Retina (tissue), 1 donor: ENCODE results near the gene ESRRB.
"Not testable (repeated sequence)": the region's sequence is repeated elsewhere in the genome, so short reads cannot be mapped to it uniquely, and the experiment has no call there.

Experiments
- DNase-seq: peaks from one replicate; pipeline ENCODE4 v3.0.0-alpha.2; 2016

The ESRRB gene

GRCh38 chr14:76498976-76499375 is 123.0 kb downstream of the ESRRB start:
- no peak for DNase-seq

GRCh38 chr14:76499399-76499798 is 123.5 kb downstream of the ESRRB start:
- DNase-seq: no peak

GRCh38 chr14:76500011-76500410 is 124.1 kb downstream of the ESRRB start:
- DNase-seq: no peak

GRCh38 chr14:76500480-76500879 is 124.5 kb downstream of the ESRRB start:
- DNase-seq: no peak

GRCh38 chr14:76501156-76501720 is 125.3 kb downstream of the ESRRB start:
- no peak for DNase-seq

- DNase-seq: no peak
Observed at GRCh38 chr14:76502219-76502618, 126.3 kb downstream of the ESRRB start.

- no peak for DNase-seq
Observed at GRCh38 chr14:76502638-76503037, 126.7 kb downstream of the ESRRB start.

GRCh38 chr14:76509311-76509710 is 133.4 kb downstream of the ESRRB start:
- no peak for DNase-seq

GRCh38 chr14:76510181-76510580 is 134.2 kb downstream of the ESRRB start:
- DNase-seq: no peak

GRCh38 chr14:76514213-76514998 is 138.5 kb downstream of the ESRRB start:
- DNase-seq: no peak

GRCh38 chr14:76516884-76517283 is 140.9 kb downstream of the ESRRB start:
- DNase-seq: no peak

GRCh38 chr14:76518366-76518765 is 142.4 kb downstream of the ESRRB start:
- no peak for DNase-seq

GRCh38 chr14:76525106-76525821 is 149.3 kb downstream of the ESRRB start:
- no peak for DNase-seq

GRCh38 chr14:76531085-76531484 is 155.1 kb downstream of the ESRRB start:
- no peak for DNase-seq

- no peak for DNase-seq
Observed at GRCh38 chr14:76531821-76532318, 155.9 kb downstream of the ESRRB start.

GRCh38 chr14:76536636-76537035 is 160.7 kb downstream of the ESRRB start:
- DNase-seq: not testable (repeated sequence)

- DNase-seq: no peak
Observed at GRCh38 chr14:76537906-76538647, 162.1 kb downstream of the ESRRB start.

- DNase-seq: no peak
Observed at GRCh38 chr14:76538648-76539008, 162.7 kb downstream of the ESRRB start.

- DNase-seq: no peak
Observed at GRCh38 chr14:76539130-76539529, 163.2 kb downstream of the ESRRB start.

GRCh38 chr14:76541594-76542219 is 165.8 kb downstream of the ESRRB start:
- DNase-seq: no peak

GRCh38 chr14:76546426-76547221 is 170.7 kb downstream of the ESRRB start:
- peak; percentile 44 for DNase-seq

- DNase-seq: no peak
Observed at GRCh38 chr14:76547831-76548230, 171.9 kb downstream of the ESRRB start.
